ENCODE measurements around the gene DHX35.

- TF ChIP-seq CTCF (IDR thresholded peaks at IDR 0.05; ENCODE audit: low read length) (no peak), EZH2 (IDR thresholded peaks at IDR 0.05; ENCODE audit: borderline replicate concordance, low read length) (no peak)
Observed at GRCh38 chr20:38953630-38954340, 8.4 kb upstream of the DHX35 start.

All from OCI-LY1 (cell line).